Activated CD4-positive, alpha-beta T cell treated with anti-CD3 and anti-CD28 coated beads, Interleukin-10, Interleukin-2, amounts not matched to agents 100 ng/mL and 50 ng/mL, durations not matched to agents 16 hours and 8 hours (primary cell): Measurements from ENCODE around the gene SKAP1.
A peak's percentile ranks its signal among the peaks of the same experiment; 100 is the strongest.
"Not testable (repeated sequence)": the region's sequence is repeated elsewhere in the genome, so short reads cannot be mapped to it uniquely, and the experiment has no call there.

ENCODE experiments used
- DNase-seq: peaks from one replicate; pipeline ENCODE4 v3.0.0-alpha.2; 2020

Gene SKAP1

GRCh38 chr17:48241131-48241591 is 188.9 kb downstream of the SKAP1 start:
- DNase-seq: peak; percentile 25

- DNase-seq: no peak
Observed at GRCh38 chr17:48240562-48241130, 189.4 kb downstream of the SKAP1 start.

GRCh38 chr17:48240122-48240521 is 189.9 kb downstream of the SKAP1 start:
- DNase-seq: no peak

- no peak for DNase-seq
Observed at GRCh38 chr17:48239603-48239995, 190.4 kb downstream of the SKAP1 start.

- no peak for DNase-seq
Observed at GRCh38 chr17:48238933-48239602, 190.9 kb downstream of the SKAP1 start.

GRCh38 chr17:48237456-48237855 is 192.6 kb downstream of the SKAP1 start:
- DNase-seq: no peak

- DNase-seq: no peak
Observed at GRCh38 chr17:48236681-48237134, 193.3 kb downstream of the SKAP1 start.

- DNase-seq: no peak
Observed at GRCh38 chr17:48234922-48235321, 195.1 kb downstream of the SKAP1 start.

GRCh38 chr17:48231995-48232959 is 197.7 kb downstream of the SKAP1 start:
- DNase-seq: no peak

- DNase-seq: no peak
Observed at GRCh38 chr17:48229936-48230335, 200.1 kb downstream of the SKAP1 start.

- no peak for DNase-seq
Observed at GRCh38 chr17:48228720-48229119, 201.3 kb downstream of the SKAP1 start.

GRCh38 chr17:48225725-48226567 is 204.1 kb downstream of the SKAP1 start:
- DNase-seq: no peak

GRCh38 chr17:48223945-48224344 is 206.1 kb downstream of the SKAP1 start:
- DNase-seq: no peak

- DNase-seq: no peak
Observed at GRCh38 chr17:48219617-48220016, 210.4 kb downstream of the SKAP1 start.

- DNase-seq: no peak
Observed at GRCh38 chr17:48215583-48216139, 214.4 kb downstream of the SKAP1 start.

GRCh38 chr17:48213797-48214196 is 216.2 kb downstream of the SKAP1 start:
- DNase-seq: no peak

GRCh38 chr17:48211787-48212186 is 218.2 kb downstream of the SKAP1 start:
- no peak for DNase-seq

GRCh38 chr17:48211011-48211410 is 219.0 kb downstream of the SKAP1 start:
- DNase-seq: no peak

- DNase-seq: no peak
Observed at GRCh38 chr17:48209973-48210372, 220.0 kb downstream of the SKAP1 start.

- no peak for DNase-seq
Observed at GRCh38 chr17:48207776-48208544, 222.1 kb downstream of the SKAP1 start.

GRCh38 chr17:48207036-48207435 is 223.0 kb downstream of the SKAP1 start:
- DNase-seq: not testable (repeated sequence)
